ENCODE data around the gene CCL27. TPM values are rescaled to one million over a fixed set of nuclear protein-coding genes. Genes with fewer than 3 reads are reported as not detected.
"Not testable (repeated sequence)": the region's sequence is repeated elsewhere in the genome, so short reads cannot be mapped to it uniquely, and the experiment has no call there.

The CCL27 gene
- total and polyA plus RNA-seq, 2 donors (not counting 1 experiment from before 2014, with no cell fraction given): not detected

GRCh38 chr9:34644766-34645314 lies 17.6 kb downstream of the CCL27 start:
- no peak overlapping the region for H3K9ac ChIP-seq (ENCODE audit: low read length)
- H3K4me1 ChIP-seq (ENCODE audit: control insufficient read depth in 2 of 2, insufficient read depth in 2 of 2, low read length in 2 of 2): peaks cover 16 to 17% of the 10 kb centered on the region in 2 donors
- Mint-ChIP-seq H3K27me3 (no peaks in the 10 kb centered on the region), H3K27ac (no peak overlapping the region), H3K9me3 (ENCODE audit: insufficient read depth) (no peaks in the 10 kb centered on the region), H3K4me3 (no peak overlapping the region), H3K4me1 (peaks cover 28% of the 10 kb centered on the region)
- no peak for ATAC-seq (ENCODE audit: low read depth)
- H2AFZ ChIP-seq (ENCODE audit: insufficient read depth, low read depth, low read length, poor library complexity, severe bottlenecking): no peak overlapping the region
- intact Hi-C loops (cut with micrococcal nuclease): no loop called here
- TF ChIP-seq EZH2 (IDR thresholded peaks at IDR 0.05; ENCODE audit: borderline replicate concordance, insufficient read depth, low read depth, low read length, poor library complexity, severe bottlenecking): no peak
- TF ChIP-seq CTCF (IDR thresholded peaks at IDR 0.05): no peak
- POLR2A ChIA-PET: interaction anchor here (0.8 to 1.7 kb wide), 3 partner anchors 11 to 20 kb away, joined by 3 to 4 read pairs (median 3); no protein-coding TSS in a partner anchor
- peaks cover 19% of the 10 kb centered on the region for H3K79me2 ChIP-seq (ENCODE audit: control insufficient read depth, insufficient read depth, low read length)
- no peak overlapping the region for H3K4me2 ChIP-seq (replicated peaks; ENCODE audit: low read depth, low read length, poor library complexity, severe bottlenecking)
- H3K27me3 ChIP-seq (replicated peaks in 1 of 4; ENCODE audit: control extremely low read depth in 1 of 4, control insufficient read depth in 3 of 4, insufficient read depth in 4 of 4, low read length in 3 of 4): no peaks in the 10 kb centered on the region
- no peak overlapping the region for H3K4me3 ChIP-seq (ENCODE audit: control extremely low read depth in 1 of 5, extremely low read depth in 1 of 5, insufficient read depth in 1 of 5, low read depth in 2 of 5, low read length in 4 of 5)
- no peak overlapping the region for H3K27ac ChIP-seq (ENCODE audit: low read length in 2 of 2)
- H3K36me3 ChIP-seq (replicated peaks in 1 of 2; ENCODE audit: control extremely low read depth in 1 of 2, control insufficient read depth in 1 of 2, extremely low read depth in 1 of 2, insufficient read depth in 2 of 2, low read length in 1 of 2): peaks cover 0 to 13% of the 10 kb centered on the region in 2 experiments
- H4K20me1 ChIP-seq (ENCODE audit: control insufficient read depth, insufficient read depth, low read length, poor library complexity, severe bottlenecking): peaks cover 14% of the 10 kb centered on the region
- CTCF ChIA-PET: interaction anchor here (1.9 kb wide), 1 partner anchor 11 kb away, joined by 11 read pairs; no protein-coding TSS in a partner anchor
- no peaks in the 10 kb centered on the region for H3K9me3 ChIP-seq (ENCODE audit: control extremely low read depth in 1 of 3, control insufficient read depth in 2 of 3, insufficient read depth in 1 of 3, low read length in 2 of 3)
- DNase-seq: no peak

GRCh38 chr9:34642679-34643078 lies 19.8 kb downstream of the CCL27 start:
- H3K27me3 ChIP-seq (replicated peaks in 1 of 4; ENCODE audit: control extremely low read depth in 1 of 4, control insufficient read depth in 3 of 4, insufficient read depth in 4 of 4, low read length in 3 of 4): no peaks in the 10 kb centered on the region
- WGBS (ENCODE audit: insufficient coverage): 100% methylated on average over 1 of the region's 1 CpG
- no peak overlapping the region for H3K4me2 ChIP-seq (replicated peaks; ENCODE audit: low read depth, low read length, poor library complexity, severe bottlenecking)
- H3K9me3 ChIP-seq (ENCODE audit: control extremely low read depth in 1 of 3, control insufficient read depth in 2 of 3, insufficient read depth in 1 of 3, low read length in 2 of 3): no peaks in the 10 kb centered on the region
- no peak overlapping the region for H3K9ac ChIP-seq (ENCODE audit: low read length)
- H3K4me3 Mint-ChIP-seq: no peak overlapping the region
- intact Hi-C loops (cut with micrococcal nuclease): no loop called here
- H3K27me3 Mint-ChIP-seq: no peaks in the 10 kb centered on the region
- TF ChIP-seq EZH2 (IDR thresholded peaks at IDR 0.05; ENCODE audit: borderline replicate concordance, insufficient read depth, low read depth, low read length, poor library complexity, severe bottlenecking): no peak
- H3K4me1 ChIP-seq (ENCODE audit: control insufficient read depth in 2 of 2, insufficient read depth in 2 of 2, low read length in 2 of 2): peaks cover 18 to 24% of the 10 kb centered on the region in 2 donors
- peaks cover 8% of the 10 kb centered on the region for H4K20me1 ChIP-seq (ENCODE audit: control insufficient read depth, insufficient read depth, low read length, poor library complexity, severe bottlenecking)
- H3K4me3 ChIP-seq (ENCODE audit: control extremely low read depth in 1 of 5, extremely low read depth in 1 of 5, insufficient read depth in 1 of 5, low read depth in 2 of 5, low read length in 4 of 5): no peak overlapping the region
- no peak for DNase-seq
- ChIA-PET CTCF (interaction anchor here (0.8 to 1.4 kb wide), 2 partner anchors 9 to 20 kb away, joined by 3 to 5 read pairs; partner anchors contain the start of gene CCL27), POLR2A (no interaction called here)
- H3K4me1 Mint-ChIP-seq: peaks cover 24% of the 10 kb centered on the region
- H3K27ac ChIP-seq (ENCODE audit: low read length in 2 of 2): no peak overlapping the region
- no peaks in the 10 kb centered on the region for H3K36me3 ChIP-seq (replicated peaks in 1 of 2; ENCODE audit: control extremely low read depth in 1 of 2, control insufficient read depth in 1 of 2, extremely low read depth in 1 of 2, insufficient read depth in 2 of 2, low read length in 1 of 2)
- peaks cover 11% of the 10 kb centered on the region for H3K79me2 ChIP-seq (ENCODE audit: control insufficient read depth, insufficient read depth, low read length)
- H3K9me3 Mint-ChIP-seq (ENCODE audit: insufficient read depth): no peaks in the 10 kb centered on the region
- no peak overlapping the region for H2AFZ ChIP-seq (ENCODE audit: insufficient read depth, low read depth, low read length, poor library complexity, severe bottlenecking)
- no peak for ATAC-seq (ENCODE audit: low read depth)
- no peak overlapping the region for H3K27ac Mint-ChIP-seq

- H3K27me3 Mint-ChIP-seq; H3K4me3 Mint-ChIP-seq; H3K4me3 ChIP-seq (ENCODE audit: control extremely low read depth in 1 of 5, extremely low read depth in 1 of 5, insufficient read depth in 1 of 5, low read depth in 2 of 5, low read length in 4 of 5); intact Hi-C loops (cut with micrococcal nuclease); H3K4me2 ChIP-seq (replicated peaks; ENCODE audit: low read depth, low read length, poor library complexity, severe bottlenecking); DNase-seq; H3K27ac Mint-ChIP-seq; H3K9ac ChIP-seq (ENCODE audit: low read length); H3K36me3 ChIP-seq (replicated peaks in 1 of 2; ENCODE audit: control extremely low read depth in 1 of 2, control insufficient read depth in 1 of 2, extremely low read depth in 1 of 2, insufficient read depth in 2 of 2, low read length in 1 of 2); ATAC-seq (ENCODE audit: low read depth); H3K27me3 ChIP-seq (replicated peaks in 1 of 4; ENCODE audit: control extremely low read depth in 1 of 4, control insufficient read depth in 3 of 4, insufficient read depth in 4 of 4, low read length in 3 of 4); H3K27ac ChIP-seq (ENCODE audit: low read length in 2 of 2); H2AFZ ChIP-seq (ENCODE audit: insufficient read depth, low read depth, low read length, poor library complexity, severe bottlenecking); POLR2A ChIA-PET; H3K9me3 ChIP-seq (ENCODE audit: control extremely low read depth in 1 of 3, control insufficient read depth in 2 of 3, insufficient read depth in 1 of 3, low read length in 2 of 3); H4K20me1 ChIP-seq (ENCODE audit: control insufficient read depth, insufficient read depth, low read length, poor library complexity, severe bottlenecking); H3K9me3 Mint-ChIP-seq (ENCODE audit: insufficient read depth): not testable (repeated sequence)
- 100% methylated on average over 3 of the region's 8 CpGs for WGBS (ENCODE audit: insufficient coverage)
- CTCF ChIA-PET: interaction anchor here (0.6 to 8.4 kb wide), 4 partner anchors 19 to 500 kb away, joined by 3 to 75 read pairs (median 6); partner anchors contain the start of genes CCL27 and DCTN3
- Histone ChIP-seq H3K4me1 (ENCODE audit: control insufficient read depth in 2 of 2, insufficient read depth in 2 of 2, low read length in 2 of 2) (peaks cover 16 to 30% of the 10 kb centered on the region in 2 donors), H3K79me2 (ENCODE audit: control insufficient read depth, insufficient read depth, low read length) (peaks cover 22% of the 10 kb centered on the region)
- H3K4me1 Mint-ChIP-seq: peaks cover 25% of the 10 kb centered on the region
These were observed 23.1 kb downstream of the CCL27 start for GRCh38 chr9:34639322-34639721.

Measured in B cell (primary cell).